HG02973 (cell line): ENCODE data around the gene LRCH1.

Source experiments
- ATAC-seq: cut with Tn5 transposase; IDR thresholded peaks from one replicate; pipeline ENCODE4 v1.9.1; 2021; ENCODE audit warnings: moderate library complexity; ENCODE audit not compliant: unreplicated experiment

The LRCH1 gene

DNA sequence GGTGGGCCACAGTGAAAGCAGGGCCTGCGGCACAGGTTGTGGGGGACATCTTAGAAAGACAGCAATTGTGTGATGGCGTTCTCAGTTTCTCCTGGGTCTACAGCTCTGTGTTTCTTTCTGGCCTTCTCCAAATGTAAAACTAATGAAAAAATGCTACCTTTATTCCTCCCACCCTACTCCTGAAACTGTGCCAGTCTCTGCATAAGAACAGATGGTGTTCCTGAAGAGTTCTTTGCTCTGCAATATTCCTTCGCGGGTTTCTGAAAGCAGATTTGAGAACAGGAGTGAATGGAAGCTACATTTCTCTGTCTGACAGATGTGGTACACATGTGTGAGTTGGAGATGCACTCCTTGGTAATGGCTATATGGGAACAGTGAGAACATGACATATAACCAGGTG lies 18.0 kb upstream of the LRCH1 start:
- no peak for ATAC-seq

DNA sequence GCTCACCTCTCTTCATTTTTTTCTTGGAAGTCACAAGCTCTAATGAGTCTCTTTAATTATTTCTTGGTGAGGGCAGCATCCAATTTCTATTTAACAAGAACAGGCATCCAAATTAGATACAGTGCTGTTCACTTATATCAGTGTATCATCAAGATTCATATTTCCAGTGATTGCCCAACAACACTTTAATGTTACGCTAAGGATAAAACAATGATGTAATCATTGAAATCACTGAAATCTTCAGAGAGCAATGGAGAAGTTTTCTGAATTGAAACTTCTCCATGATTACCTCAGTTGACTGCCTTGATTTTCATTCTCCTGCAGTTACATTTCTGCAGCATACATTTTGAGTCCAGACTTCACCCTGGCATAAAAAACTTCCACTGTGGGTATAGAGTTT lies 17.1 kb upstream of the LRCH1 start:
- no peak for ATAC-seq

DNA sequence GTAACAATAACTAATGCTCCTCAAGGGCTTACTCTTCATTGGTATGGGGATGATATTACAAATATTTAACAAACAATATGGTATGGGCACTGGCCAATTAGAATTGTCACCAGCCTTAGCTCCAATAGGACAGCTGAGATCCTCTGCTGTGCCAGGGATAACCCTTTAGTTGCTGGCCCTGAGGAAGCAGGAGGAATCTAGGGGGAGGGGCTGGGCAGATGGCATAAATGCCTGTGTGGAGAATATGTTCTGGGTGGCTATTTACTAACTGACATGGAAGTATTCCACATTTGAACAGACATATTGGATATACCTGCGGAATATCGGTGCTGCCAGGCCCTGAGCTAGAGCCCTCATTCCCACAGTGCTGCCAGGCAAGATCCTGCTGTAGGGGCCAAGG lies 16.6 kb upstream of the LRCH1 start:
- no peak for ATAC-seq

DNA sequence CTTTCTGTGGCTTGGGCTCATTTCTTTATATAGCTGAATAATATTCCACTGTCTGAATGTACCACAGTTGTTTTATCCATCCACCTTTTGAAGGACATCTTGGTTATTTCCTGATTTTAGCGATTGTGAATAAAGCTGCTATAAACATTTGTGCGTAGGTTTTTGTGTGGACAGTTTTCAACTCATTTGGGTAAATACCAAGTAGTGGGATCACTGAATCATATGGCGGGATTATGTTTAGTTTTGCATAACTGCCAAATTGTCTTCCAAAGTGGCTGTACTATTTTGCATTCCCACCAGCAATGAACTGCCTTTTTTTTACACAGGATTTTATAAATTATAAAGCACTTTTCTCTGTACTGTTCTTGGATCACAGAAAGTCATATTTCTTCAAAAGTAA lies 13.7 kb upstream of the LRCH1 start:
- no peak for ATAC-seq

DNA sequence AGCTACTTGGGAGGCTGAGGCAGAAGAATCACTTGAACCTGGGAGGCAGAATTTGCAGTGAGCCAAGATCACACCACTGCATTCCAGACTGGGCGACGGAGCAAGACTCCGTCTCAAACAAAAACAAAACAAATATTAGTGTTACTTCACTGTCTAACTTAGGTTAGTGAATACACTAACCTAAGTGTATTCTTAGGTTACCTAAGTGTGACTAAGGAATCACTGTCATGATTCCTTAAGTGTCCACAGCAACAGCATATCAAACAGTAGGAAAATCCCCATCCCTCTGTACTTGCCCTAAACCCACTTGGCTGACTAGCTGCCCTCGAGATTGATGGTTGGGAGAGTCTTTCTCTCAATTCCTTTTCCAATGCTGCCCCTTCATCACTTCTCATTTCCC lies 11.8 kb upstream of the LRCH1 start:
- ATAC-seq: no peak

DNA sequence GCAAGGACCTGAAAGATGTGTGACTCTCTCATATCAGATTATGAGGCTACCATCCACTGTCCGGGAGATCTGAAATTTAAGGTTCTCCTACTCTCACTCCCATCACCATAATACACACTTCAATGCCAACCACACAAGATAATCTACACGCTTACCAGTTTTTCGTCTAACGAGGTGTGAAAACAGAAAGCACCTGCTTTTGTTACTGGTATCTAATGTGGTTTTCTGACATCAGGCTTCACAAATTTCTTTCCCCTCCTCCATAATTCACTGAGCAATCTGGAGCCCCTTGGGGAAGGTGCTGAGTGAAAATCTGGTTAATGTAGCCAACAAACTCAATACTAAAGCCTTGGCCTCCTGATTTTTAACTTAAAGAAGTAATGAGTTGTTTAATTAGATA lies 10.1 kb upstream of the LRCH1 start:
- ATAC-seq: no peak

GRCh38 chr13:46543287-46543686 lies 9.7 kb upstream of the LRCH1 start:
- ATAC-seq: no peak

- ATAC-seq: no peak
These were observed 8.8 kb upstream of the LRCH1 start for GRCh38 chr13:46544208-46544607.

- ATAC-seq: no peak
These were observed 8.2 kb upstream of the LRCH1 start for GRCh38 chr13:46544811-46545210.

GRCh38 chr13:46546084-46546768 lies 6.7 kb upstream of the LRCH1 start:
- ATAC-seq: no peak

DNA sequence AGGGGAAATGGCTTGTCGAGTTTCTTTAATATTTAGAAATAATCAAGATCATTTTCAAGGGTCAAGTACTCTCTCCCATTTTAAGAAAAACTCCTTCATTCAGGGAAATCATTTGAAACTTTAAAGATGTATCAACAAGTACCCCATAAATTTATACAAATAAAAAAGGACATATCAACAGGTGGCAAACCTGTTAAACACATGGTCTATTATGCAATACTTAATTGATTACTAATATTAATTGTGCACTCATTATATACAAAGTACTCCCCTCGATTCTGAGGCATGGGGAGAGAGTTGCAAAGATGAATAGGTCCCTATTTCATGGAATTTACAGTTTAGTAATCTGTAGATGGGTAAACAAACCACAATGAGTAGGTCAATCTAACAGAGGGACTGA lies 2.1 kb upstream of the LRCH1 start:
- ATAC-seq: no peak

DNA sequence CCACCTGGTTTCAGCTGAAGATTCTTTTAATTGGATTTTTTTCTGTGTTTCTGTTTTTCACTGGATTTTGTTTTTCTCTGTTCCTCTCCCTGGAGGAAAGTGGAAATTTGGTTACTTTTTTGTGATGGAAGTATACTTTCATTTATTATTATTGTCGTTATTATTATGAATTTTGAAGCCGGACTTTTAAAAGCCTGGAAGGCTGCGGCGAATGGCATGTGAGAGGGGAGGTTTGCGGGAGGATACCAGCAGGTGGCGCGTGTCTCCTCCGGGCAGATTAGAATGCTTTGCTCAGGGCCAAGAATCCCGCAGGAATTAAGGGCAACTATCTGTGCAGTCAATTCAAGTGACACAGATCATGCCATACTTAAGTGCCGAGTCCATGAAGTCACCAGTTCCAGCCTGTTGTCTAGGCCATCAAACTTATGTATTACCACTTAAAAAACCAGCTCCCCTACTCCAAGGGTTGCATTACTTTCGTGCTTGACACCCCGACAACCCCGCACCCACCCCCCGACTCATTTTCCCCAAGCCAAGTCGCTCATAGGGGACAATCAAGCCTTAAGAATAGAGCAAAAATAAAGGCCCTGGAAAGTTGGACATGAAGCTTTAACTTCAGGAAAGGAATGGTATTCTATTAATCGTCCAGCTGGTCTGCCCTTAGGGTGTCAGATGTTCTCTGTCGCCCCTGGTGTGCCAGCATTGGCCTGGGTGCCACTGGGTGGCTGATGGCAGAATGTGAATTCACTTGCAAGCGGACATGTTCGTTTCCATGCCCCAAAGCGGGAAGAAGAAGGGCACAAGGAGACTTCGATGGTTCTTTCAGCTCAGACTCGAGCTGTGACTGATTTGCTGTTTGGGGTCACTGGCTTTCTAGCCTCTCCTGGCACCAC lies 1.3 kb upstream of the LRCH1 start:
- no peak for ATAC-seq

DNA sequence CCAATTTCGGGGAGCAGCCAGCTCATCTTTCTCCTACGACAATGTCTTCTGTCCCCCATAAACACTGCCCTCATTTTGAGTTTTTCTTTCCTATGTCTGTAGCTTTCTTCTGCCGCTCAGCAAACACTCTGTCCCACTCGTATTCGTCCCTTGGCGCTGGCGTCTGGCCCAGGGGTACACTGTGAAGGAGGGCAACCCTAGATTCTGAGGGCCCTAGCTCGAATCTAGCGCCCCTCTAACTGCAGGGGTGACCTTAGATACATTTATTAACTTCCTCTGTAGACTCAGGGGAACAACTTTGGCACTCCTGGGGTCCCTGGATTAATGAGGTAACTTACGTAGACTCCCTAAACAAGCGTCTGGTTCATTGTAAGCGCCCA lies 677 bp upstream of the LRCH1 start:
- no peak for ATAC-seq

- ATAC-seq: no peak
These were observed 533 bp downstream of the LRCH1 start for GRCh38 chr13:46553521-46553885.

DNA sequence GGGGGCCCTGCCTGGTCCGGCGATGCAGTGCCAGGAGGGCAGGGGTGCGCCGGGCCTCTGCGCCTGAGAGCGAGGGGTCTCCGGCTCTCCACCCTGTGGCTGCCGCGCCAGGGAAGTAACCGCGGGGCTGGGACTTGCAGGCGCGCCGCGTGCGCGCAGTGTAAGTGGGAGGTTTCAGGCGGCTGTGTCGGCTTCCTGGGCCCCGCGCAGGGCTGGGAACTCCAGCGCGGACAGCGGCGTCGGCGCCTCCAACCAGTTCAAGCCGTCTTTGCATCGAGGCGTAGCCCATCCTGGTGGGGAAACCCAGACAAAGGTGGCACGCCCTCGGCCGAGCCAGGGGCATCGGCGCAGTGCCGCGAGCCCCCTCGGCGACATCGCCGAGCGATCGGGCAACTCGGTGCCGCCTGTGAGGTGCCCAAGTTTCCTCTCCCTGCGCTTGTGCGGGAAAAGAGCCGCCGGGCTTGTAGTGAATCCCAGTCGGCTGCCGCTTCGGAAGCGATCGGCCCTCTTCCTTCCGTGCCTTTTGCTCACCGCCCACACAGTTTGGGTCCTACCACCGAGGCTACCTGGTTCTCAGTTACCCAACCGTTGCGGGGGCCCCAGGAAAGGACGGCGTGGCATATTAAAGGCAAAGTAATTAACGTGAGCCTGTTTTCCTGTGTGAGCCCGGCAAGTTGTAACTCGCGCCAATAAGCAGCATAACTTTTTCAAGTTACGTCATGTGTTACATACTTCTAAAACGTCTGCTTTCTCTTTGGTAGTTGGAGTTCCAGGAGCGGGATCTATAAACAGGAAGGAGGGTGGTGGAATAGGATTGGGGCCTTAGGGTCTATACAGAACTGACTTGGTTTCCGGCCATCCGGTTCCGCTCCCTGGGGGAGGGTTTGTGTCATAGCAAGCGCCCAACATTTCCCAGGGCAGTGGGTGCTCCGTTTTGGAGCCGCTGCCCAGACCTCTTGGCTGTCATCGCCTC lies 1.2 kb downstream of the LRCH1 start:
- peak; percentile 57 for ATAC-seq

- ATAC-seq: no peak
These were observed 2.0 kb downstream of the LRCH1 start for GRCh38 chr13:46554951-46555350.

- ATAC-seq: no peak
These were observed 2.9 kb downstream of the LRCH1 start for GRCh38 chr13:46555722-46556417.

DNA sequence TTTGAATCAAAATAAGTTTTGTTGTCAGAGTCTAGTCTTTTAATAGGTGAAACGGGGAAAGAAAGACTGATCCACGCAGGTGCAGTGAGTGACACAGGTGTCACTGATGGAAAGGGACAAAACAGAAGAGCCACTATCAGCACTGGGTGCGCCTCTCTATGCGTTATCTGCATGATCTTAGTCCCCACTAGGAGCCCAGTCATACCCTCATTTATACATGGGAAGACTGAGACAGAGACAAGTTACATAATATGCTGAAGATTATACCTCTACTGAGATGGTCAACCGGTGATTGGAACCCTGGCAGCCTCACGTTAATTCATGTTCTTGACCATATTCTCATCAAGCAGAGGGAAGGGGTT lies 3.4 kb downstream of the LRCH1 start:
- ATAC-seq: no peak

DNA sequence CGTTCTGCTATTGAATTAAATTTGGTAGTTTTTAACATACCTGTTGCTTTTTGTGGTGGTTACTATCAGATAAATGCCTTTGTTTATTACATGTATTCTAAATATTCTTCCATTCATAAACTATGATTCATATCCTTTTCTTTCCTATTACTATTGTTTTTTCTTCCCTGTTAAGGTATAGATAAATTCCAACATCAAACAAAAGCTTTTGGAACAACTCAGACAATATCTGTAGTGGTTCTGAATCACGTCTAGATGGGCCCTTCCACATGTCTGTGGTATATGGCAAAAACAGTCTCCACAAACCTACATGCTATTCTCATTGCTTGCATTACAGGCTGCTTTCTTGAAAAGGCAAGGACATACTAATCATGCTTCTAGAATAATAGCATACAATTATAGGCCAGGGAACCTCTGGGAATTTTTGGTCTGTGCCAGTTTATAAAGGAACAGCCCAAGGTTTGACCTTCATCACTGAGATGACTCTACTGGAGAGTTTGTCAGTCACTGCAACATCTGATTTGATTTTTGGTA lies 6.4 kb downstream of the LRCH1 start:
- ATAC-seq: no peak

- no peak for ATAC-seq
These were observed 7.8 kb downstream of the LRCH1 start for GRCh38 chr13:46560778-46561177.

DNA sequence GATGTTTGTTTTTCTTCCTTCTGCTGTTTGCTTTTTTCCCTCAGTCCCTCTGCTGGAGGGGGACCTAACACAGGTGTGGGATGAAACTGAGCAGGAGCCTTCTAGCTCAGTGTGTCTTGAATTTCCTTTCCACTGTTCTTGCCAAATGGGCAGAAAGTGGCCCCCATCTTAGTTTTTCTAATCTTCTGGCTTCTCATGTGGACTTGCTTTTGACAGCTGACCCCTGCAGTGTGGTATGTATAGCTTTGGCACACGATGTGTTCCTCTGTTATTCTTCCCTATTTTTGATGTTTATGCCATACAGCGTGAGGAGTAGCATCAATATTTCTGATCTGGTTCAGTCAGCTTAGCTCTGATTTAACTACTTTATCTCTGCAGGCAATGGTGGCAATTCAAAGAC lies 8.3 kb downstream of the LRCH1 start:
- ATAC-seq: no peak
